ENCODE measurements around the gene HRNR.

The HRNR gene

GRCh38 chr1:152188673-152189591, 35.1 kb downstream of the HRNR start:
- peak; percentile 81 for DNase-seq

- DNase-seq: no peak
Measured at GRCh38 chr1:152186556-152187285, 37.3 kb downstream of the HRNR start.

DNA sequence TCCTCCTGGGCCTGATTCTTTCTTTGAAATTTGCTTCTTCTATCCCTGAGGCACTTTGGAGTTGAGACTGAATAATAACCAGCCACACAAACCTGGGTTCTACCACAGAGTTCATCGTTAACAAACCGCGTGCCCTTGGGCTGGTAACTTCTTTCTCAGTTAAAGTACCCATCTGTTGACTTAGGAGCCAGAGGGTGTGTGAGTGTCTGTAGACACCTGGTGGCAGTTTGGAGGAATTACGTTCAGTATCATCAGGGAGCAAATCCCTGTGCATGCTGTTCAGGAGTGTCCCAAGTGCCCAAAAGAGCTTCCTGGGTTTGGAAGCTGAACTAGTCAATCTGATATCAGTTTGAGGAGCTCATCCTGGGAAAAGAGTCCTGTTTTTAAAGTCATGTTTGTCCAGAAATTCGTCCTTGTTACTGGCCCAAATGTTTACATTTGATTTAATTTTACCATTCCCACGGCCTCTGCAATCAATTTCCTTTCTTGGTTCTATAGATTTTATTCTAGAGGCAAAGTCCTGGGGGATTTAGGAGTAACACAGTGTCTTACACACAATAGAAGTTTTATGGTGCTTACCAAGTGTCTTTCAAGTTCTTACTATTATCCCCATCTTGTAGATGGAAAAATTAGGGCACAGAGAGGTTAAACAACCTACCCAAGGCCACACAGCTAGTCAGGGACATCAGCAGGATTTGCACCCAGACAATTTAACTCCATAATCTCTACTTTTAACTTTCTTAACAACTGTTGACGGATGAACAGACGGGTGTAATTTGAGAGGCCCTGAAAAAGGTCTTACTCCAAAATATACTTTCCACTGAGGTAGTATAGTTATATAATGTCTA, 38.2 kb downstream of the HRNR start:
- DNase-seq: peak; percentile 34

- no peak for DNase-seq
Measured at GRCh38 chr1:152182944-152183361, 41.0 kb downstream of the HRNR start.

- DNase-seq: no peak
Measured at GRCh38 chr1:152182431-152182830, 41.6 kb downstream of the HRNR start.

DNA sequence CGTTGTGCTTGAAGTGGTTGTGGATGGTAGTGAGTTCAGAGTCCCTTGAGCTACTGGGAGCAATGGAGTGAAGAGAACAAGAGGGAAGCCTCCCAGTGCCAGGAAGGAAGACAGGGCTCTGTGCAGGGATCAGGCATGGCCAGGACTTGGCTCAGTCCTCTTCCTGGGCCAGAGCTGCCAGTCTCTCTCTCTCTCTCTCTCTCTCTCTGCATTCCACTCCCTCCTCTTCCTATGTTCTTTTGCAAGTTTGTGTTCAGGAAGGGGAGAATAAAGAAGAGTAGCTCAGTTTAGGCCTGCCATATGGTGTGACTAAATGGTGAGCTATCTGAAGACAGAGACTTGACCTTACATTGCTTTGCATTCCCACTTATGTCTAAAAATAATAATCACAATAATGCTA, 44.4 kb downstream of the HRNR start:
- no peak for DNase-seq

- DNase-seq: no peak
Measured at GRCh38 chr1:152170287-152170905, 53.6 kb downstream of the HRNR start.

- DNase-seq: no peak
Measured at GRCh38 chr1:152169366-152170025, 54.5 kb downstream of the HRNR start.

- DNase-seq: no peak
Measured at GRCh38 chr1:152168535-152168868, 55.5 kb downstream of the HRNR start.

- DNase-seq: no peak
Measured at GRCh38 chr1:152167835-152168534, 56.0 kb downstream of the HRNR start.

- no peak for DNase-seq
Measured at GRCh38 chr1:152166966-152167365, 57.0 kb downstream of the HRNR start.

GRCh38 chr1:152165286-152166077, 58.5 kb downstream of the HRNR start:
- DNase-seq: no peak

- DNase-seq: no peak
Measured at GRCh38 chr1:152164517-152165136, 59.4 kb downstream of the HRNR start.

GRCh38 chr1:152162792-152163463, 61.1 kb downstream of the HRNR start:
- no peak for DNase-seq

Measured in activated gamma-delta T cell treated with Interleukin-2 at 50 U/mL for 16 hours (primary cell).